ENCODE results near the gene CCDC127.
"Not testable (repeated sequence)": the region's sequence is repeated elsewhere in the genome, so short reads cannot be mapped to it uniquely, and the experiment has no call there.

The CCDC127 gene

DNA sequence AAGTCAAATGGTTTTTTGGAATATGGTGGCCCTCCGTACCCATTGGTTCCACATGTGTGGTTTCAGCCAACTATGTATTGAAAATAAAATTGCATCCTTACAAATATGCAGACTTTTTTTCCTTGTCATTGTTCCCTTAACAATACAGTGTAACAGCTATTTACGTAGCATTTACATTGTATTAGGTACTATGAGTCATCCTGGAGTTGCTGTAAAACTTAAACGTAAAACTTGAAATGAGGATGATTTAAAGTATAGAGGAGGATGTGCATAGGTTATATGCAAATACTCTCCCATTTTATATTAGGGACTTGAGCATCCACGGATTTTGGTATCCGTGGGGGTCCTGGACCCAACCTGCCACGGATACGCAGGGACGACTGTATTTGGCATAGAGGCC is 16.5 kb upstream of the CCDC127 start:
- TF ChIP-seq, protein P1, sequence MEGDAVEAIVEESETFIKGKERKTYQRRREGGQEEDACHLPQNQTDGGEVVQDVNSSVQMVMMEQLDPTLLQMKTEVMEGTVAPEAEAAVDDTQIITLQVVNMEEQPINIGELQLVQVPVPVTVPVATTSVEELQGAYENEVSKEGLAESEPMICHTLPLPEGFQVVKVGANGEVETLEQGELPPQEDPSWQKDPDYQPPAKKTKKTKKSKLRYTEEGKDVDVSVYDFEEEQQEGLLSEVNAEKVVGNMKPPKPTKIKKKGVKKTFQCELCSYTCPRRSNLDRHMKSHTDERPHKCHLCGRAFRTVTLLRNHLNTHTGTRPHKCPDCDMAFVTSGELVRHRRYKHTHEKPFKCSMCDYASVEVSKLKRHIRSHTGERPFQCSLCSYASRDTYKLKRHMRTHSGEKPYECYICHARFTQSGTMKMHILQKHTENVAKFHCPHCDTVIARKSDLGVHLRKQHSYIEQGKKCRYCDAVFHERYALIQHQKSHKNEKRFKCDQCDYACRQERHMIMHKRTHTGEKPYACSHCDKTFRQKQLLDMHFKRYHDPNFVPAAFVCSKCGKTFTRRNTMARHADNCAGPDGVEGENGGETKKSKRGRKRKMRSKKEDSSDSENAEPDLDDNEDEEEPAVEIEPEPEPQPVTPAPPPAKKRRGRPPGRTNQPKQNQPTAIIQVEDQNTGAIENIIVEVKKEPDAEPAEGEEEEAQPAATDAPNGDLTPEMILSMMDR (IDR thresholded peaks at IDR 0.05; ENCODE audit: low read depth, low read length) = no peak
- no peak for DNase-seq
- Histone ChIP-seq H3K36me3 (peaks cover 55% of the 10 kb centered on the region), H3K27ac (no peak overlapping the region), H3K4me3 (ENCODE audit: low read depth, low read length) (no peak overlapping the region), H3K9me3 (ENCODE audit: severe bottlenecking) (no peaks in the 10 kb centered on the region), H3K27me3 (ENCODE audit: insufficient read depth, low read depth, severe bottlenecking) (no peaks in the 10 kb centered on the region)

DNA sequence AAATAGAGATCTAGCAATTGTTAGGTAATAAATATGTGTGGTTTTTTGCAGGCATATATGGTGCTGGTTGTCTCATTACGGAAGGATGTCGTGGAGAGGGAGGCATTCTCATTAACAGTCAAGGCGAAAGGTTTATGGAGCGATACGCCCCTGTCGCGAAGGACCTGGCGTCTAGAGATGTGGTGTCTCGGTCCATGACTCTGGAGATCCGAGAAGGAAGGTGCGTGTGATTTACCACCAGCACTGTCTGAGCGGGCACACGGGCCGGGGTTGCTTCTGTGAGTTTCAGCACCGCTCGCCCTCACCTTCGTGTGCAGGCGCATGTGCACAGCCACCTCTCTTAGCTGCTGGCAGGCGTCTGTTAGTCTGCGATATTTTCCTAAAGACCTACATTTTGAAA is 15.5 kb upstream of the CCDC127 start:
- not testable (repeated sequence) for H3K27ac ChIP-seq; H3K4me3 ChIP-seq (ENCODE audit: low read depth, low read length); H3K27me3 ChIP-seq (ENCODE audit: insufficient read depth, low read depth, severe bottlenecking); DNase-seq; H3K9me3 ChIP-seq (ENCODE audit: severe bottlenecking)
- peaks cover 59% of the 10 kb centered on the region for H3K36me3 ChIP-seq

DNA sequence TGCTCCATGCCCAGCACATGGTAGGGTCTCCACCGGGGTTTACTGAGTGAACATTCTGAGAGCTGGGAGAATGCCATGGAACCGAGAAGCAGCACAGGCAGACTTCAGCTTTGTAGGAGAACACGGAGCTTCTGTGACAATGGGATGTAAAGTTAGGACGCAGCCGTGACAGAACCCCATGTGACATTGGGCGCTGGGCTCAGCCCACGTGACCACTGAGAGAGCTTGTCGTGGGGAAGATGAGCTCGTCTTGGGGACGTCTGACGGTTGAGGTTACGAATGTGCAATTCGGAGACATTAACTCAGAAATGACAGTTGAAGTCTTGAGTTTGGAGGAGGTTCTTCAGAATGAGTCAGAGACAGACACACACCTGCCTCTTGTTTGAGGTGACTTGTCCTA is 13.7 kb upstream of the CCDC127 start:
- peaks cover 67% of the 10 kb centered on the region for H3K36me3 ChIP-seq
- TF ChIP-seq, protein P1 (IDR thresholded peaks at IDR 0.05; ENCODE audit: low read depth, low read length) = no peak
- H3K9me3 ChIP-seq (ENCODE audit: severe bottlenecking) = no peaks in the 10 kb centered on the region
- H3K27me3 ChIP-seq (ENCODE audit: insufficient read depth, low read depth, severe bottlenecking) = no peaks in the 10 kb centered on the region
- H3K4me3 ChIP-seq (ENCODE audit: low read depth, low read length) = no peak overlapping the region
- no peak for DNase-seq
- H3K27ac ChIP-seq = no peak overlapping the region

DNA sequence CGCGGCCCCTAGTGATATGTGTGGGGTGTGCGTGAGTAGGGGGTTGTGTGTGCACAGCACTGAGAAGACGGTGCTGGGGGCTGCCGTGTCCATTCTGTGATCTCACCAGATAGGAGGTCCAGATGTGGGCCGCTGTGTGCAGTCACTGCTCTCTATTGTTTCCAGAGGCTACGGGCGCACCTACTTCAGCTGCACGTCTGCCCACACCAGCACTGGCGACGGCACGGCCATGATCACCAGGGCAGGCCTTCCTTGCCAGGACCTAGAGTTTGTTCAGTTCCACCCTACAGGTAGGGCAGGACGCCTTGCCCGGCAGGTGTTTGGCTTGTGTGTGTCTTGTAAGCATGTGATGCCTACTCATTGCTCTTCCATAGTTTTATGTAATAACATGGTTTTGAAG is 12.8 kb upstream of the CCDC127 start:
- Histone ChIP-seq H3K36me3 (peaks cover 72% of the 10 kb centered on the region), H3K9me3 (ENCODE audit: severe bottlenecking) (no peaks in the 10 kb centered on the region), H3K4me3 (ENCODE audit: low read depth, low read length) (no peak overlapping the region), H3K27ac (no peak overlapping the region), H3K27me3 (ENCODE audit: insufficient read depth, low read depth, severe bottlenecking) (no peaks in the 10 kb centered on the region)
- TF ChIP-seq, protein P1 (IDR thresholded peaks at IDR 0.05; ENCODE audit: low read depth, low read length) = no peak
- DNase-seq = no peak

DNA sequence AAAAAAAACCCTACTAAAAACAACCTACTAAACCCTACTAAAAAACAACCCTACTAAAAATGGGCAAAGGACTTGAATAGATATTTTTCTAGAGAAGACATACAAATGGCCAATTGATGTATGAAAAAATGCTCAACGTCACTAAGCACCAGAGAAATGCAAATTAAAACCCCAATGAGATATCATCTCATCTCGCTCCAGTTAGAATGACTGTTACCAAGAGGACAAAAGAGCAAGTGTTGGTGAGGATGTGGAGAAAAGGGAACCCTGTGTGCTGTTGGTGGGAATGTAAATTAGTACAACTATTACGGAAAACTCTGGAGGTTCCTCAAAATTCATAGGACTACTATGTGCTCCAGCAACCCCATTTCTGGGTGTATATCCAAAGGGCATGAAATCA is 10.9 kb upstream of the CCDC127 start:
- no peak for DNase-seq
- H3K36me3 ChIP-seq = peaks cover 72% of the 10 kb centered on the region
- no peaks in the 10 kb centered on the region for H3K9me3 ChIP-seq (ENCODE audit: severe bottlenecking)
- no peaks in the 10 kb centered on the region for H3K27me3 ChIP-seq (ENCODE audit: insufficient read depth, low read depth, severe bottlenecking)
- no peak overlapping the region for H3K4me3 ChIP-seq (ENCODE audit: low read depth, low read length)
- TF ChIP-seq, protein P1 (IDR thresholded peaks at IDR 0.05; ENCODE audit: low read depth, low read length) = no peak
- H3K27ac ChIP-seq = no peak overlapping the region

DNA sequence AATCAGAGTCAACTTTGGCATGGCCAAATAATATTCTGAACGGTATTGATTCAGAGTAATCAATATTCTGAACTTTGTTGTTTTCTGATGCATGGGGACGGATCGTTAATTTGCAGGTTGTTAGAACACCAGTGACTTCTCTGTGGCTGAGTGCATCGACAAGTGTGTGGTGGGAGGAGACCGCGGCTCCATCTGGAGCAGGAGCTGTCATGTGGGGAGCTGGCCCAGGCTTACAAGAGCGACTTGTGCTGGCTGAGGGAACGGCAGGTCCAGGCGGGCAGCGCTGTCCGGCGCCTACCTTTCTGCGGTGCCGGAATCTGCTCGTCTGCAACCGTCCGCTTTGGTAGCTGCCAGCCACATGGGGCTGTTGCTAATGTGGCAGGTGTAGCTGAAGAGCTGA is 9.4 kb upstream of the CCDC127 start:
- not testable (repeated sequence) for DNase-seq; H3K9me3 ChIP-seq (ENCODE audit: severe bottlenecking); H3K27ac ChIP-seq; H3K27me3 ChIP-seq (ENCODE audit: insufficient read depth, low read depth, severe bottlenecking); H3K4me3 ChIP-seq (ENCODE audit: low read depth, low read length)
- H3K36me3 ChIP-seq = peaks cover 68% of the 10 kb centered on the region

DNA sequence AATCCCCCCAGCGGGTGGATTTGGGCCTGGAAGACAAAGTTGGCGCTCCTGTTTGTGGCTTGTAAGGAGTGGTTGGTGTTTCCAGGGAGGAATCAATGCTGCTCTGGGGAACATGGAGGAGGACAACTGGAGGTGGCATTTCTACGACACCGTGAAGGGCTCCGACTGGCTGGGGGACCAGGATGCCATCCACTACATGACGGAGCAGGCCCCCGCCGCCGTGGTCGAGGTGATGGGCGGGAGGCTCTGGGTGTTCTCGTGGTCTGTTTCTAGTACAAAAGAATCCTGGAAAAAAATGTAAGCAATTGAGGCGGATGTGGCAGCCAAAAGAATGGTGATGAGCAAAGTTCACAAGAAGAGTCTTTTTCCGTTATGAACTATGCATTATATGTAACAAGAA is 7.4 kb upstream of the CCDC127 start:
- Histone ChIP-seq H3K27me3 (ENCODE audit: insufficient read depth, low read depth, severe bottlenecking) (no peaks in the 10 kb centered on the region), H3K36me3 (peaks cover 61% of the 10 kb centered on the region), H3K4me3 (ENCODE audit: low read depth, low read length) (no peak overlapping the region), H3K9me3 (ENCODE audit: severe bottlenecking) (no peaks in the 10 kb centered on the region), H3K27ac (no peak overlapping the region)
- DNase-seq = no peak
- TF ChIP-seq, protein P1 (IDR thresholded peaks at IDR 0.05; ENCODE audit: low read depth, low read length) = no peak
